Lower lobe of right lung (tissue), 2 donors: ENCODE results near the gene AMHR2. TPM values are rescaled to one million over a fixed set of nuclear protein-coding genes. Genes with fewer than 3 reads are reported as not detected.
"Not testable (repeated sequence)": the region's sequence is repeated elsewhere in the genome, so short reads cannot be mapped to it uniquely, and the experiment has no call there.

ENCODE experiments used
- ATAC-seq, 2 donors: fragments of 200-7000 bp; cut with Tn5 transposase; one replicate each; pipeline ENCODE4 v1.9.1; 2020 to 2022; ENCODE audit warnings: mild to moderate bottlenecking in 2 of 2, moderate library complexity in 2 of 2
- DNase-seq: peaks from one replicate; pipeline ENCODE4 v3.0.0-alpha.2; 2020
- H3K27ac ChIP-seq: fragments of 200-600 bp; one replicate; pipeline ENCODE4 v1.8.0; 2022
- H3K27me3 ChIP-seq: fragments of 200-600 bp; one replicate; pipeline ENCODE4 v1.8.0; 2022; ENCODE audit warnings: low read depth
- H3K36me3 ChIP-seq: fragments of 200-600 bp; one replicate; pipeline ENCODE4 v1.8.0; 2022; ENCODE audit warnings: mild to moderate bottlenecking
- H3K4me1 ChIP-seq: fragments of 200-600 bp; one replicate; pipeline ENCODE4 v1.8.0; 2022
- H3K4me3 ChIP-seq: fragments of 200-600 bp; one replicate; pipeline ENCODE4 v1.8.0; 2022; ENCODE audit warnings: mild to moderate bottlenecking
- H3K9me3 ChIP-seq: fragments of 200-600 bp; one replicate; pipeline ENCODE4 v1.8.0; 2022
- CTCF ChIP-seq: fragments of 200-600 bp; IDR thresholded peaks from one replicate; pipeline ENCODE4 v1.8.0; 2022; ENCODE audit warnings: antibody characterized with exemption, mild to moderate bottlenecking
- intact Hi-C: fragments of 100-400 bp; cut with DNase I; formaldehyde crosslinking; loops from one replicate; pipeline ENCODE4 v1.11.0; 2022
- total RNA-seq: library from RNA; stranded (reverse); fragmentation: NEBNext Ultra II Directional; extraction: Animal tissue kit (Norgen Biotek cat#: 25700); gene quantifications from one replicate; pipeline ENCODE4 v1.2.1, GENCODE V29; 2021
- donor health status: DM: no; HTN: yes; CAD: no; lungs with severe emphysema.

The AMHR2 gene
- total RNA-seq, 1 donor from 2014 or later = 1.2 TPM

GRCh38 chr12:53428741-53429140 is 5.1 kb downstream of the AMHR2 start:
- H3K27me3 ChIP-seq = no peaks in the 10 kb centered on the region
- no peaks in the 10 kb centered on the region for H3K4me1 ChIP-seq
- no peak overlapping the region for H3K4me3 ChIP-seq
- H3K27ac ChIP-seq = no peak overlapping the region
- no peaks in the 10 kb centered on the region for H3K9me3 ChIP-seq
- DNase-seq = no peak
- no peak for ATAC-seq
- intact Hi-C loops = no loop called here
- no peak for TF ChIP-seq CTCF
- no peaks in the 10 kb centered on the region for H3K36me3 ChIP-seq

GRCh38 chr12:53430116-53430515 is 6.5 kb downstream of the AMHR2 start:
- no peak for TF ChIP-seq CTCF
- H3K4me1 ChIP-seq = no peaks in the 10 kb centered on the region
- intact Hi-C loops = no loop called here
- no peaks in the 10 kb centered on the region for H3K27me3 ChIP-seq
- no peak for ATAC-seq
- H3K36me3 ChIP-seq = no peaks in the 10 kb centered on the region
- no peaks in the 10 kb centered on the region for H3K9me3 ChIP-seq
- no peak overlapping the region for H3K4me3 ChIP-seq
- DNase-seq = no peak
- H3K27ac ChIP-seq = no peak overlapping the region

GRCh38 chr12:53431187-53431586 is 7.5 kb downstream of the AMHR2 start:
- ATAC-seq = no peak
- no peaks in the 10 kb centered on the region for H3K27me3 ChIP-seq
- H3K27ac ChIP-seq = no peak overlapping the region
- no peaks in the 10 kb centered on the region for H3K36me3 ChIP-seq
- no peak for DNase-seq
- H3K4me1 ChIP-seq = no peaks in the 10 kb centered on the region
- H3K9me3 ChIP-seq = no peaks in the 10 kb centered on the region
- intact Hi-C loops = no loop called here
- no peak for TF ChIP-seq CTCF
- no peak overlapping the region for H3K4me3 ChIP-seq

- H3K36me3 ChIP-seq, H3K27ac ChIP-seq, DNase-seq, H3K4me1 ChIP-seq, ATAC-seq, H3K4me3 ChIP-seq, H3K9me3 ChIP-seq, H3K27me3 ChIP-seq, intact Hi-C loops: not testable (repeated sequence)
Observed at GRCh38 chr12:53435326-53435725, 11.7 kb downstream of the AMHR2 start.

GRCh38 chr12:53439582-53439981 is 15.9 kb downstream of the AMHR2 start:
- intact Hi-C loops, H3K27ac ChIP-seq, H3K27me3 ChIP-seq, H3K4me3 ChIP-seq, DNase-seq, ATAC-seq, H3K9me3 ChIP-seq: not testable (repeated sequence)
- Histone ChIP-seq H3K4me1 (peaks cover 28% of the 10 kb centered on the region), H3K36me3 (peaks cover 15% of the 10 kb centered on the region)

GRCh38 chr12:53441040-53441833 is 17.6 kb downstream of the AMHR2 start, which contains the start of gene PRR13:
PRR13 (plus strand) TSS chr12:53441734; CDS start chr12:53442715, 981 bp downstream.
- Histone ChIP-seq H3K4me1 (peaks cover 42% of the 10 kb centered on the region), H3K9me3 (no peaks in the 10 kb centered on the region), H3K27ac (peak within 1 kb of the TSS; percentile 89), H3K36me3 (peaks cover 32% of the 10 kb centered on the region), H3K27me3 (no peaks in the 10 kb centered on the region), H3K4me3 (peak within 1 kb of the TSS; percentile 87)
- no peak for TF ChIP-seq CTCF
- ATAC-seq (peak; percentile 98 to 99), DNase-seq (peak; percentile 100)
- intact Hi-C loops = no loop called here
